Fibroblast of mammary gland (primary cell): Measurements from ENCODE around the gene ABCC6.
"Not testable (repeated sequence)": the region's sequence is repeated elsewhere in the genome, so short reads cannot be mapped to it uniquely, and the experiment has no call there.

Experiments
- DNase-seq: peaks from one replicate; pipeline ENCODE4 v3.0.0-alpha.2; 2010; ENCODE audit warnings: low read depth
- H3K4me3 ChIP-seq: 2 replicates; pipeline ENCODE4 v1.5.1; 2011; ENCODE audit warnings: low read depth, mild to moderate bottlenecking, low read length, moderate library complexity; ENCODE audit not compliant: control insufficient read depth
- TF ChIP-seq, protein P1 (sequence below): conservative IDR thresholded peaks from 2 replicates; pipeline ENCODE4 v1.5.1; 2011; ENCODE audit warnings: low read depth, low read length, inconsistent platforms; ENCODE audit not compliant: control insufficient read depth, insufficient read depth

ABCC6 gene

GRCh38 chr16:16182918-16183317 is 40.4 kb downstream of the ABCC6 start:
- no peak for DNase-seq
- no peak overlapping the region for H3K4me3 ChIP-seq
- TF ChIP-seq, protein P1, sequence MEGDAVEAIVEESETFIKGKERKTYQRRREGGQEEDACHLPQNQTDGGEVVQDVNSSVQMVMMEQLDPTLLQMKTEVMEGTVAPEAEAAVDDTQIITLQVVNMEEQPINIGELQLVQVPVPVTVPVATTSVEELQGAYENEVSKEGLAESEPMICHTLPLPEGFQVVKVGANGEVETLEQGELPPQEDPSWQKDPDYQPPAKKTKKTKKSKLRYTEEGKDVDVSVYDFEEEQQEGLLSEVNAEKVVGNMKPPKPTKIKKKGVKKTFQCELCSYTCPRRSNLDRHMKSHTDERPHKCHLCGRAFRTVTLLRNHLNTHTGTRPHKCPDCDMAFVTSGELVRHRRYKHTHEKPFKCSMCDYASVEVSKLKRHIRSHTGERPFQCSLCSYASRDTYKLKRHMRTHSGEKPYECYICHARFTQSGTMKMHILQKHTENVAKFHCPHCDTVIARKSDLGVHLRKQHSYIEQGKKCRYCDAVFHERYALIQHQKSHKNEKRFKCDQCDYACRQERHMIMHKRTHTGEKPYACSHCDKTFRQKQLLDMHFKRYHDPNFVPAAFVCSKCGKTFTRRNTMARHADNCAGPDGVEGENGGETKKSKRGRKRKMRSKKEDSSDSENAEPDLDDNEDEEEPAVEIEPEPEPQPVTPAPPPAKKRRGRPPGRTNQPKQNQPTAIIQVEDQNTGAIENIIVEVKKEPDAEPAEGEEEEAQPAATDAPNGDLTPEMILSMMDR: no peak

- not testable (repeated sequence) for H3K4me3 ChIP-seq, DNase-seq
These were observed 41.5 kb downstream of the ABCC6 start for GRCh38 chr16:16181748-16182147.

GRCh38 chr16:16178455-16179162 is 44.7 kb downstream of the ABCC6 start:
- H3K4me3 ChIP-seq: no peak overlapping the region
- no peak for DNase-seq
- TF ChIP-seq, protein P1: no peak

- H3K4me3 ChIP-seq: no peak overlapping the region
- TF ChIP-seq, protein P1: no peak
- DNase-seq: no peak
These were observed 47.0 kb downstream of the ABCC6 start for GRCh38 chr16:16176328-16176727.

DNA sequence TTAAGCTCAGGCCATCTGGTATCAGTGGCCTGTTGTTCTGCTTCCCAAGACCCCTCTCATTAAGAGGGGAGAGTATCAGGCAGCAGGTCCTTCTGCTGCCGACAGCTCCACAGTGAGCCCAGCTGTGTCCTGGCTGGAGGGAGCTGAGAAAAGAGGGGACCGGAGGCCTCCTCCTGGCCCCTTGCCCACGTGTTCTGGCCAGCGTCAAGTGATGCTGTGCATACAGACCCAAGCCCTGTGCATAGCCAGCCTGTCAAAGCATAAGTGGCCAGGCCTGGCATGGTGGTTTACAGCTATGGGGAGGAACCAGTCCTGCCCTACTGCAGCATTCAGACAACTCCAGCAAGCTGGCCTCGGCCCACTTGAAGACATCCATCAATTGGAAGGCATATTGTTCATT is 48.0 kb downstream of the ABCC6 start:
- TF ChIP-seq, protein P1: no peak
- no peak overlapping the region for H3K4me3 ChIP-seq
- DNase-seq: no peak

GRCh38 chr16:16172991-16173390 is 50.3 kb downstream of the ABCC6 start:
- TF ChIP-seq, protein P1: no peak
- no peak overlapping the region for H3K4me3 ChIP-seq
- DNase-seq: no peak

GRCh38 chr16:16171332-16171919 is 51.9 kb downstream of the ABCC6 start:
- DNase-seq: no peak
- TF ChIP-seq, protein P1: no peak
- H3K4me3 ChIP-seq: no peak overlapping the region
